GM23338 (cell line): ENCODE measurements around the gene MTRFR. TPM values are rescaled to one million over a fixed set of nuclear protein-coding genes. Genes with fewer than 3 reads are reported as not detected.

ENCODE experiments used
- ATAC-seq: fragments of 200-7000 bp; cut with Tn5 transposase; 3 replicates; pipeline ENCODE4 v1.9.1; 2020
- DNase-seq: peaks from one replicate; pipeline ENCODE4 v3.0.0-alpha.2; 2015; ENCODE audit warnings: low spot score
- H2AFZ ChIP-seq: fragments of 200-600 bp; sonication (generic); 2 replicates; pipeline ENCODE4 v1.8.0; 2016; ENCODE audit warnings: antibody characterized with exemption, mild to moderate bottlenecking, moderate library complexity
- H3F3A ChIP-seq: fragments of 200-600 bp; sonication (generic); replicated peaks from 2 replicates; pipeline ENCODE4 v1.8.0; 2017; ENCODE audit warnings: antibody characterized with exemption, mixed run types, low read depth
- H3K27ac ChIP-seq: fragments of 200-600 bp; sonication (generic); 2 replicates; pipeline ENCODE4 v1.6.1; 2016; ENCODE audit warnings: low read depth
- H3K27me3 ChIP-seq: fragments of 200-600 bp; sonication (generic); 2 replicates; pipeline ENCODE4 v1.8.0; 2016; ENCODE audit warnings: mild to moderate bottlenecking, mixed run types, moderate library complexity; ENCODE audit not compliant: insufficient read depth
- H3K36me3 ChIP-seq: fragments of 200-600 bp; sonication (generic); 2 replicates; pipeline ENCODE4 v1.8.0; 2016; ENCODE audit warnings: mild to moderate bottlenecking; ENCODE audit not compliant: insufficient read depth
- H3K4me1 ChIP-seq: fragments of 200-600 bp; sonication (generic); 2 replicates; pipeline ENCODE4 v1.8.0; 2016; ENCODE audit warnings: mild to moderate bottlenecking, moderate library complexity; ENCODE audit not compliant: insufficient read depth
- H3K4me2 ChIP-seq: fragments of 200-600 bp; sonication (generic); 2 replicates; pipeline ENCODE4 v1.7.1; 2017; ENCODE audit warnings: mixed run types
- H3K4me3 ChIP-seq: fragments of 200-600 bp; sonication (generic); 2 replicates; pipeline ENCODE4 v1.6.1; 2016; ENCODE audit warnings: mixed run types
- H3K79me2 ChIP-seq: fragments of 200-600 bp; sonication (generic); replicated peaks from 2 replicates; pipeline ENCODE4 v1.8.0; 2017; ENCODE audit warnings: mild to moderate bottlenecking; ENCODE audit not compliant: insufficient read depth
- H3K9me2 ChIP-seq: fragments of 200-600 bp; sonication (generic); 2 replicates; pipeline ENCODE4 v1.8.0; 2017; ENCODE audit not compliant: insufficient read depth
- H4K20me1 ChIP-seq: fragments of 200-600 bp; sonication (generic); replicated peaks from 2 replicates; pipeline ENCODE4 v1.8.0; 2017; ENCODE audit warnings: mild to moderate bottlenecking; ENCODE audit not compliant: insufficient read depth
- H3K27ac Mint-ChIP-seq: 2 replicates; pipeline ENCODE4 v1.8.0; 2020; ENCODE audit warnings: inconsistent platforms, mild to moderate bottlenecking, moderate library complexity, mixed read lengths
- H3K27me3 Mint-ChIP-seq: 3 replicates; pipeline ENCODE4 v1.8.0; 2022; ENCODE audit warnings: low read depth, mild to moderate bottlenecking, moderate library complexity, mixed read lengths, inconsistent platforms; ENCODE audit not compliant: insufficient read depth, poor library complexity
- H3K36me3 Mint-ChIP-seq: 3 replicates; pipeline ENCODE4 v1.8.0; 2021; ENCODE audit warnings: low read depth, mild to moderate bottlenecking, inconsistent platforms, moderate library complexity, mixed read lengths
- H3K4me1 Mint-ChIP-seq: 3 replicates; pipeline ENCODE4 v1.8.0; 2020; ENCODE audit warnings: mild to moderate bottlenecking, inconsistent platforms, mixed read lengths
- H3K4me3 Mint-ChIP-seq: 3 replicates; pipeline ENCODE4 v1.8.0; 2021; ENCODE audit warnings: moderate library complexity, mild to moderate bottlenecking, inconsistent platforms, mixed read lengths
- H3K9me3 Mint-ChIP-seq: 3 replicates; pipeline ENCODE4 v1.8.0; 2020; ENCODE audit warnings: moderate library complexity, mild to moderate bottlenecking, inconsistent platforms, mixed read lengths
- CREB1 ChIP-seq: fragments of 250-450 bp; sonication (Bioruptor Pico); IDR thresholded peaks from 2 replicates; pipeline ENCODE4 v1.5.0; 2020; ENCODE audit warnings: low read depth, mild to moderate bottlenecking, moderate library complexity
- ETS1 ChIP-seq: IDR thresholded peaks from 2 replicates; pipeline ENCODE4 v1.6.1; 2016; ENCODE audit warnings: antibody characterized with exemption
- EZH2 ChIP-seq: fragments of 200-600 bp; sonication (generic); IDR thresholded peaks from one replicate; pipeline ENCODE4 v1.8.0; 2017; ENCODE audit warnings: antibody characterized with exemption, mild to moderate bottlenecking, low read depth; ENCODE audit not compliant: unreplicated experiment
- EZH2phosphoT487 ChIP-seq: fragments of 200-600 bp; sonication (generic); IDR thresholded peaks from one replicate; pipeline ENCODE4 v1.8.1; 2018; ENCODE audit warnings: antibody characterized with exemption; ENCODE audit not compliant: unreplicated experiment
- JUNB ChIP-seq: IDR thresholded peaks from one replicate; pipeline ENCODE4 v1.6.1; 2016; ENCODE audit warnings: antibody characterized with exemption; ENCODE audit not compliant: unreplicated experiment
- NANOG ChIP-seq: IDR thresholded peaks from 2 replicates; pipeline ENCODE4 v1.6.1; 2016; ENCODE audit warnings: antibody characterized with exemption, borderline replicate concordance
- POLR2AphosphoS5 ChIP-seq: IDR thresholded peaks from 2 replicates; pipeline ENCODE4 v1.6.1; 2016; ENCODE audit warnings: antibody characterized with exemption, low read depth
- REST ChIP-seq: IDR thresholded peaks from one replicate; pipeline ENCODE4 v1.6.1; 2018; ENCODE audit warnings: antibody characterized with exemption; ENCODE audit not compliant: unreplicated experiment
- STAT1 ChIP-seq: IDR thresholded peaks from one replicate; pipeline ENCODE4 v1.6.1; 2016; ENCODE audit warnings: antibody characterized with exemption; ENCODE audit not compliant: unreplicated experiment
- ZNF114 ChIP-seq: fragments of 250-450 bp; sonication (Bioruptor Pico); IDR thresholded peaks from 2 replicates; pipeline ENCODE4 v1.5.0; 2020; ENCODE audit warnings: mild to moderate bottlenecking, moderate library complexity
- ZNF331 ChIP-seq: fragments of 250-450 bp; sonication (Bioruptor Pico); IDR thresholded peaks from 2 replicates; pipeline ENCODE4 v1.5.0; 2020; ENCODE audit warnings: low read depth, mild to moderate bottlenecking, moderate library complexity
- ZNF462 ChIP-seq: fragments of 250-450 bp; sonication (Bioruptor Pico); IDR thresholded peaks from 2 replicates; pipeline ENCODE4 v1.5.0; 2020; ENCODE audit warnings: mild to moderate bottlenecking, moderate library complexity
- polyA plus RNA-seq: library from polyadenylated mRNA; unstranded; fragments of >200 nt; fragmentation: Nextera tagmentation; extraction: Ambion mirVana; gene quantifications from 2 replicates; pipeline ENCODE4 v1.2.1, GENCODE V29; 2016
- total RNA-seq: library from RNA; depleted of rRNA; stranded (reverse); fragments of >200 nt; shearing (Covaris generic); gene quantifications from 2 replicates; pipeline ENCODE4 v1.2.3, GENCODE V29; 2014
- TF ChIP-seq, protein P1 (sequence below), 2 experiments: fragments of 200-600 bp in 1 of 2; sonication (generic) in 1 of 2; conservative IDR thresholded peaks; 2 replicates each; pipeline versions ENCODE4 v1.5.1 to v1.6.1; 2016 to 2017; ENCODE audit warnings: antibody characterized with exemption in 2 of 2, low read depth in 2 of 2, mild to moderate bottlenecking in 2 of 2, moderate library complexity in 1 of 2

The MTRFR gene
- total and polyA plus RNA-seq, 2 experiments from 2014 or later = 14.8 to 38.4 TPM

- H3K4me2 ChIP-seq = 0 out of 2 replicates have a peak overlapping the region, but pooled peaks have one; percentile 52
- 0 out of 2 replicates have a peak, but pooled peaks cover 15% of the 10 kb centered on the region for H3F3A ChIP-seq
- Mint-ChIP-seq H3K4me3 (no peak overlapping the region; the same call in 2 of the 3 replicates), H3K36me3 (peaks cover 6% of the 10 kb centered on the region; the same call in 2 of the 3 replicates), H3K9me3 (no peaks in the 10 kb centered on the region), H3K27me3 (no peaks in the 10 kb centered on the region), H3K27ac (peak overlapping the region; percentile 92), H3K4me1 (peaks cover 7% of the 10 kb centered on the region)
- H3K79me2 ChIP-seq = no peaks in the 10 kb centered on the region
- H3K36me3 ChIP-seq = peaks cover 6% of the 10 kb centered on the region; the same call in 1 of the 2 replicates
- DNase-seq (peak; percentile 58), ATAC-seq (peak; percentile 72)
- TF ChIP-seq POLR2AphosphoS5 = no peak
- TF ChIP-seq, protein P1, sequence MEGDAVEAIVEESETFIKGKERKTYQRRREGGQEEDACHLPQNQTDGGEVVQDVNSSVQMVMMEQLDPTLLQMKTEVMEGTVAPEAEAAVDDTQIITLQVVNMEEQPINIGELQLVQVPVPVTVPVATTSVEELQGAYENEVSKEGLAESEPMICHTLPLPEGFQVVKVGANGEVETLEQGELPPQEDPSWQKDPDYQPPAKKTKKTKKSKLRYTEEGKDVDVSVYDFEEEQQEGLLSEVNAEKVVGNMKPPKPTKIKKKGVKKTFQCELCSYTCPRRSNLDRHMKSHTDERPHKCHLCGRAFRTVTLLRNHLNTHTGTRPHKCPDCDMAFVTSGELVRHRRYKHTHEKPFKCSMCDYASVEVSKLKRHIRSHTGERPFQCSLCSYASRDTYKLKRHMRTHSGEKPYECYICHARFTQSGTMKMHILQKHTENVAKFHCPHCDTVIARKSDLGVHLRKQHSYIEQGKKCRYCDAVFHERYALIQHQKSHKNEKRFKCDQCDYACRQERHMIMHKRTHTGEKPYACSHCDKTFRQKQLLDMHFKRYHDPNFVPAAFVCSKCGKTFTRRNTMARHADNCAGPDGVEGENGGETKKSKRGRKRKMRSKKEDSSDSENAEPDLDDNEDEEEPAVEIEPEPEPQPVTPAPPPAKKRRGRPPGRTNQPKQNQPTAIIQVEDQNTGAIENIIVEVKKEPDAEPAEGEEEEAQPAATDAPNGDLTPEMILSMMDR (conservative IDR thresholded peaks at IDR 0.05; ENCODE audit: low read depth in 2 of 2) = no peak
- TF ChIP-seq STAT1 = no peak
- TF ChIP-seq ETS1 = no peak
- no peak for TF ChIP-seq NANOG
- TF ChIP-seq ZNF462 = no peak
- no peak for TF ChIP-seq CREB1
- no peak for TF ChIP-seq ZNF114 (CRISPR knock-in tag)
- no peak for TF ChIP-seq EZH2
- TF ChIP-seq REST = no peak
- no peak for TF ChIP-seq JUNB
- no peak for TF ChIP-seq ZNF331
- TF ChIP-seq EZH2phosphoT487 = no peak
- H2AFZ ChIP-seq = no peak overlapping the region
- H3K4me3 ChIP-seq = no peak overlapping the region
- H3K4me1 ChIP-seq = peaks cover 11% of the 10 kb centered on the region
- H3K27me3 ChIP-seq = no peaks in the 10 kb centered on the region; the same call in 1 of the 2 replicates
- no peaks in the 10 kb centered on the region for H3K9me2 ChIP-seq
- peaks cover 6% of the 10 kb centered on the region; the same call in 1 of the 2 replicates for H4K20me1 ChIP-seq
- peak overlapping the region; percentile 92 for H3K27ac ChIP-seq
Measured at GRCh38 chr12:123286652-123287373, 53.6 kb downstream of the MTRFR start.
